H7 (cell line): Measurements from ENCODE around the gene HINFP. TPM values are rescaled to one million over a fixed set of nuclear protein-coding genes. Genes with fewer than 3 reads are reported as not detected.

Experiments
- total RNA-seq: library from RNA; depleted of rRNA; stranded (reverse); fragments of >200 nt; shearing (Covaris generic); gene quantifications from 2 replicates; pipeline ENCODE4 v1.2.3, GENCODE V29; 2014; rRNA removed

HINFP gene
- total RNA-seq, 1 experiment from 2014 or later, result 21.2 TPM

Other genes starting within 250 kb of the HINFP start
- 0.04 TPM in 1 of 2 replicates, not detected in the other for gene CXCR5, start 237.7 kb upstream of the HINFP start, total RNA-seq
- 15.8 and 18.5 TPM in 2 replicates for gene BCL9L, start 195.7 kb upstream of the HINFP start, total RNA-seq
- 0.21 TPM in 1 of 2 replicates, not detected in the other for gene UPK2, start 165.3 kb upstream of the HINFP start, total RNA-seq
- gene FOXR1, start 149.8 kb upstream of the HINFP start, total RNA-seq, result not detected in 2 replicates
- 15.7 and 18.0 TPM in 2 replicates for gene CENATAC, start 123.4 kb upstream of the HINFP start, total RNA-seq
- 881 and 959 TPM in 2 replicates for gene RPS25, start 103.2 kb upstream of the HINFP start, total RNA-seq
- 78.3 and 98.2 TPM in 2 replicates for gene TRAPPC4, start 102.8 kb upstream of the HINFP start, total RNA-seq
- gene SLC37A4, start 90.7 kb upstream of the HINFP start, total RNA-seq, result 53.2 and 54.5 TPM in 2 replicates
- 183 and 200 TPM in 2 replicates for gene HYOU1, start 64.4 kb upstream of the HINFP start, total RNA-seq
- 17.5 and 21.9 TPM in 2 replicates for gene VPS11, start 53.8 kb upstream of the HINFP start, total RNA-seq
- 12.2 and 14.3 TPM in 2 replicates for gene HMBS, start 36.7 kb upstream of the HINFP start, total RNA-seq
- 30.7 and 44.3 TPM in 2 replicates for gene DPAGT1, start 19.7 kb upstream of the HINFP start, total RNA-seq
- gene C2CD2L, start 14.2 kb upstream of the HINFP start, total RNA-seq, result 4.8 and 7.0 TPM in 2 replicates
- gene ABCG4, start 27.5 kb downstream of the HINFP start, total RNA-seq, result 0.31 and 0.37 TPM in 2 replicates
- gene NLRX1, start 47.1 kb downstream of the HINFP start, total RNA-seq, result 34.0 and 44.0 TPM in 2 replicates
- not detected in 2 replicates for gene NHERF4, start 63.9 kb downstream of the HINFP start, total RNA-seq
- 16.1 and 23.6 TPM in 2 replicates for gene CBL, start 84.8 kb downstream of the HINFP start, total RNA-seq
- gene MCAM, start 195.6 kb downstream of the HINFP start, total RNA-seq, result 45.5 and 59.3 TPM in 2 replicates
- 26.4 and 28.9 TPM in 2 replicates for gene RNF26, start 212.9 kb downstream of the HINFP start, total RNA-seq
- gene C1QTNF5, start 219.3 kb downstream of the HINFP start, total RNA-seq, result 2.1 TPM in 2 replicates
- gene MFRP, start 225.1 kb downstream of the HINFP start, total RNA-seq, result not detected in 2 replicates